Rectal smooth muscle tissue (tissue), 1 donor: ENCODE data around the gene MLH1.
"Not testable (repeated sequence)": the region's sequence is repeated elsewhere in the genome, so short reads cannot be mapped to it uniquely, and the experiment has no call there.

Experiments
- H3K27ac ChIP-seq: one replicate; pipeline ENCODE4 v1.7.0; 2013; ENCODE audit warnings: low read depth, low read length, inconsistent platforms
- H3K27me3 ChIP-seq: one replicate; pipeline ENCODE4 v1.7.0; 2013; ENCODE audit warnings: low read length; ENCODE audit not compliant: control insufficient read depth, insufficient read depth
- H3K36me3 ChIP-seq: one replicate; pipeline ENCODE4 v1.7.0; 2013; ENCODE audit warnings: low read length; ENCODE audit not compliant: control insufficient read depth, insufficient read depth
- H3K4me1 ChIP-seq: one replicate; pipeline ENCODE4 v1.7.0; 2013; ENCODE audit warnings: low read length; ENCODE audit not compliant: control insufficient read depth, insufficient read depth
- H3K4me3 ChIP-seq: one replicate; pipeline ENCODE4 v1.7.0; 2013; ENCODE audit warnings: low read length
- H3K9ac ChIP-seq: one replicate; pipeline ENCODE4 v1.7.0; 2013; ENCODE audit warnings: low read length

The MLH1 gene

GRCh38 chr3:37029111-37029510, 35.8 kb downstream of the MLH1 start:
- H3K4me3 ChIP-seq, result no peak overlapping the region
- peaks cover 12% of the 10 kb centered on the region for H3K4me1 ChIP-seq
- no peak overlapping the region for H3K9ac ChIP-seq
- no peak overlapping the region for H3K27ac ChIP-seq
- peaks cover 7% of the 10 kb centered on the region for H3K36me3 ChIP-seq
- H3K27me3 ChIP-seq, result no peaks in the 10 kb centered on the region

- no peaks in the 10 kb centered on the region for H3K27me3 ChIP-seq
- H3K4me1 ChIP-seq, result peaks cover 12% of the 10 kb centered on the region
- no peak overlapping the region for H3K9ac ChIP-seq
- H3K27ac ChIP-seq, result no peak overlapping the region
- peaks cover 7% of the 10 kb centered on the region for H3K36me3 ChIP-seq
- H3K4me3 ChIP-seq, result no peak overlapping the region
These were observed 36.3 kb downstream of the MLH1 start for GRCh38 chr3:37029516-37030163.

GRCh38 chr3:37030588-37030987, 37.3 kb downstream of the MLH1 start:
- Histone ChIP-seq H3K4me3 (no peak overlapping the region), H3K9ac (no peak overlapping the region), H3K36me3 (peaks cover 7% of the 10 kb centered on the region), H3K4me1 (peaks cover 12% of the 10 kb centered on the region), H3K27ac (peak overlapping the region; percentile 44), H3K27me3 (no peaks in the 10 kb centered on the region)

- Histone ChIP-seq H3K9ac (no peak overlapping the region), H3K27ac (peak overlapping the region; percentile 44), H3K4me3 (no peak overlapping the region), H3K27me3 (no peaks in the 10 kb centered on the region), H3K36me3 (peaks cover 7% of the 10 kb centered on the region), H3K4me1 (peaks cover 12% of the 10 kb centered on the region)
These were observed 37.9 kb downstream of the MLH1 start for GRCh38 chr3:37031096-37031682.

GRCh38 chr3:37032961-37033360, 39.6 kb downstream of the MLH1 start:
- Histone ChIP-seq H3K4me3 (no peak overlapping the region), H3K36me3 (peaks cover 3% of the 10 kb centered on the region), H3K27me3 (no peaks in the 10 kb centered on the region), H3K9ac (no peak overlapping the region), H3K27ac (peak overlapping the region; percentile 2), H3K4me1 (peaks cover 12% of the 10 kb centered on the region)

GRCh38 chr3:37037352-37037751, 44.0 kb downstream of the MLH1 start:
- Histone ChIP-seq H3K4me1 (peaks cover 5% of the 10 kb centered on the region), H3K4me3 (no peak overlapping the region), H3K36me3 (peaks cover 6% of the 10 kb centered on the region), H3K9ac (no peak overlapping the region), H3K27ac (no peak overlapping the region), H3K27me3 (no peaks in the 10 kb centered on the region)

GRCh38 chr3:37039161-37039846, 46.0 kb downstream of the MLH1 start:
- Histone ChIP-seq H3K27ac (no peak overlapping the region), H3K4me3 (no peak overlapping the region), H3K27me3 (no peaks in the 10 kb centered on the region), H3K36me3 (peaks cover 6% of the 10 kb centered on the region), H3K4me1 (peaks cover 5% of the 10 kb centered on the region), H3K9ac (no peak overlapping the region)

GRCh38 chr3:37040231-37040630, 46.9 kb downstream of the MLH1 start:
- Histone ChIP-seq H3K27me3 (no peaks in the 10 kb centered on the region), H3K9ac (no peak overlapping the region), H3K36me3 (peaks cover 6% of the 10 kb centered on the region), H3K27ac (no peak overlapping the region), H3K4me3 (no peak overlapping the region), H3K4me1 (peaks cover 5% of the 10 kb centered on the region)

- Histone ChIP-seq H3K36me3 (peaks cover 6% of the 10 kb centered on the region), H3K4me1 (peaks cover 5% of the 10 kb centered on the region)
These were observed 48.4 kb downstream of the MLH1 start for GRCh38 chr3:37041546-37042195.

GRCh38 chr3:37042712-37043111, 49.4 kb downstream of the MLH1 start:
- peaks cover 12% of the 10 kb centered on the region for H3K36me3 ChIP-seq
- H3K4me3 ChIP-seq, H3K27ac ChIP-seq, H3K27me3 ChIP-seq, H3K9ac ChIP-seq, H3K4me1 ChIP-seq: not testable (repeated sequence)

More at GRCh38 chr3:37041546-37042195, 48.4 kb downstream of the MLH1 start:
- no peak overlapping the region for H3K4me3 ChIP-seq
- no peak overlapping the region for H3K27ac ChIP-seq
- H3K27me3 ChIP-seq, result no peaks in the 10 kb centered on the region
- no peak overlapping the region for H3K9ac ChIP-seq

- peaks cover 4% of the 10 kb centered on the region for H3K4me1 ChIP-seq
- H3K36me3 ChIP-seq, result peaks cover 35% of the 10 kb centered on the region
- H3K27me3 ChIP-seq, result no peaks in the 10 kb centered on the region
- no peak overlapping the region for H3K4me3 ChIP-seq
- no peak overlapping the region for H3K9ac ChIP-seq
- H3K27ac ChIP-seq, result no peak overlapping the region
These were observed 57.0 kb downstream of the MLH1 start for GRCh38 chr3:37050282-37050681.

- no peak overlapping the region for H3K27ac ChIP-seq
- peaks cover 33% of the 10 kb centered on the region for H3K36me3 ChIP-seq
- H3K9ac ChIP-seq, result no peak overlapping the region
- H3K4me1 ChIP-seq, result peaks cover 4% of the 10 kb centered on the region
- H3K27me3 ChIP-seq, result no peaks in the 10 kb centered on the region
- H3K4me3 ChIP-seq, result no peak overlapping the region
These were observed 59.5 kb downstream of the MLH1 start for GRCh38 chr3:37052860-37053259.
